Uterus (tissue), 4 donors: Measurements from ENCODE around the gene PLBD2. TPM values are rescaled to one million over a fixed set of nuclear protein-coding genes. Genes with fewer than 3 reads are reported as not detected.

Source experiments
- DNase-seq, 2 donors: peaks; one replicate each; pipeline ENCODE4 v3.0.0-alpha.2; 2019 to 2020
- H3K27ac ChIP-seq, 2 donors: fragments of 200-600 bp; sonication (generic); 1 replicate in 1 of 2; 2 replicates in 1 of 2; pipeline ENCODE4 v1.5.1; 2016 to 2018
- H3K27me3 ChIP-seq, 2 donors: fragments of 200-600 bp; sonication (generic); one replicate each; pipeline ENCODE4 v1.5.1; 2018 to 2019; ENCODE audit warnings: control low read depth in 1 of 2
- H3K36me3 ChIP-seq, 2 donors: fragments of 200-600 bp; sonication (generic); one replicate each; pipeline ENCODE4 v1.5.1; 2019; ENCODE audit warnings: control low read depth in 1 of 2
- H3K4me1 ChIP-seq, 2 donors: fragments of 200-600 bp; sonication (generic); one replicate each; pipeline ENCODE4 v1.5.1; 2018 to 2019; ENCODE audit warnings: control low read depth in 1 of 2
- H3K4me3 ChIP-seq, 2 donors: fragments of 200-600 bp; sonication (generic); 1 replicate in 1 of 2; 2 replicates in 1 of 2; pipeline ENCODE4 v1.5.1; 2018 to 2019; ENCODE audit warnings: mild to moderate bottlenecking in 1 of 2
- H3K9me3 ChIP-seq, 2 donors: fragments of 200-600 bp; sonication (generic); one replicate each; pipeline ENCODE4 v1.5.1; 2019; ENCODE audit warnings: control low read depth in 1 of 2
- CTCF ChIP-seq, 4 experiments: fragments of 200-600 bp in 2 of 4; fragments of 450-650 bp in 2 of 4; sonication (generic) in 2 of 4; IDR thresholded peaks; one replicate each; pipeline ENCODE4 v1.5.1; 2016 to 2019; ENCODE audit warnings: antibody characterized with exemption in 4 of 4, mild to moderate bottlenecking in 2 of 4, moderate library complexity in 1 of 4
- POLR2A ChIP-seq, 2 donors: fragments of 450-650 bp; IDR thresholded peaks; one replicate each; pipeline ENCODE4 v1.6.1; 2016; ENCODE audit warnings: antibody characterized with exemption in 2 of 2, mild to moderate bottlenecking in 1 of 2, moderate library complexity in 1 of 2
- intact Hi-C: fragments of 100-400 bp; cut with DNase I; formaldehyde crosslinking; loops from one replicate; pipeline ENCODE4 v1.15.1; 2023; ENCODE audit warnings: low total_unique reads
- total RNA-seq, 4 donors: library from RNA; depleted of rRNA in 3 of 4; stranded (reverse); fragments of >200 nt in 3 of 4; gene quantifications; one replicate each; pipeline versions ENCODE4 v1.1.0 to v1.2.4, GENCODE V29; 2014 to 2023
- donor health status: DM: yes; HTN: yes; CAD: no.

Gene PLBD2
- total RNA-seq, 4 donors from 2014 or later = 20.7 to 38.6 (median 29.8) TPM

DNA sequence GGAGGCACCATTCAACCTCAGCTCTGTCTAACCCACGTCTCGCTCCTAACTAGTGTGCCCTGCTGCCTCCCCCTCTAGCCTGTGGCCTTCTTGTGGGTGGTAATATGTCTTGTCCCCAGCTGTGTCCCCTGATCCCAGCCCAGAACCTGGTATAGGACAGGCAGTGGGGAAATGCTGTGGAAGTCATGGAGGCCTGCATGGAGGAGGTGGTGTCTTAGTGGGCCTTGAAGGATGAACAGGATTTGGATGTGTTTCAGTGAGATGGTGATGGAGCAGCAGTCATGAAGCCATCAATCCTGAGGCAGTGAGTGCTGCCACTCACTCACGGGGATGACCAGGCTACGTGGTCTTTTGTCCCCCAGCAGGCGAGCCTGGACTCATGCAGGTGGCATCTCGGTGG lies 13.4 kb downstream of the PLBD2 start:
- intact Hi-C loops = no loop called here
- H3K36me3 ChIP-seq = no peaks in the 10 kb centered on the region
- H3K4me1 ChIP-seq = no peaks in the 10 kb centered on the region

DNA sequence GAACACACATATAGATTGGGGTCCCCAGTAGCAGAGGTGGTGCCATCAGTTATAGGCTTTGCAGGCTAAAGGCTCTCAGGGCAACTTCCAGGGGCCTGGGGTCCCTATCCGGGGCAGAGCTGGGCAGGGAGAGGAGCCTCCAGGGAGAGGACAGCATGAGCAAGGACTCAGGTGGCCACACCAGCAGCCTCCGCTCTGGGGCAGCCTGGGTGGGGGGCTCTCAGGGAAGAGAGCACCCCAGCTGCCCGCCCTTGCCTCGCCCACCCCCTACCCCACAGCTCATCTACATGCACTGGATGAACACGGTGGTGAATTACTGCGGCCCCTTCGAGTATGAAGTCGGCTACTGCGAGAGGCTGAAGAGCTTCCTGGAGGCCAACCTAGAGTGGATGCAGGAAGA lies 14.0 kb downstream of the PLBD2 start:
- H3K27ac ChIP-seq = no peak overlapping the region
- no peak overlapping the region for H3K4me3 ChIP-seq
- H3K9me3 ChIP-seq = no peaks in the 10 kb centered on the region
- no peaks in the 10 kb centered on the region for H3K4me1 ChIP-seq
- TF ChIP-seq CTCF (IDR thresholded peaks at IDR 0.05) (no peak), POLR2A (IDR thresholded peaks at IDR 0.05) (no peak)
- H3K36me3 ChIP-seq = no peaks in the 10 kb centered on the region
- no peak for DNase-seq
- H3K27me3 ChIP-seq = no peaks in the 10 kb centered on the region
- intact Hi-C loops = no loop called here

More for the DNA sequence above, 13.4 kb downstream of the PLBD2 start:
- no peak for DNase-seq
- no peak overlapping the region for H3K4me3 ChIP-seq
- H3K9me3 ChIP-seq = no peaks in the 10 kb centered on the region
- no peaks in the 10 kb centered on the region for H3K27me3 ChIP-seq
- H3K27ac ChIP-seq = no peak overlapping the region
- TF ChIP-seq POLR2A (IDR thresholded peaks at IDR 0.05) (no peak), CTCF (IDR thresholded peaks at IDR 0.05) (no peak)

- no peak for DNase-seq
- H3K9me3 ChIP-seq = no peaks in the 10 kb centered on the region
- no peaks in the 10 kb centered on the region for H3K27me3 ChIP-seq
- H3K36me3 ChIP-seq = no peaks in the 10 kb centered on the region
- no peaks in the 10 kb centered on the region for H3K4me1 ChIP-seq
- TF ChIP-seq CTCF (IDR thresholded peaks at IDR 0.05) (no peak), POLR2A (IDR thresholded peaks at IDR 0.05) (no peak)
- intact Hi-C loops = no loop called here
- no peak overlapping the region for H3K27ac ChIP-seq
- H3K4me3 ChIP-seq = no peak overlapping the region
Observed at GRCh38 chr12:113373440-113373839, 15.1 kb downstream of the PLBD2 start.

DNA sequence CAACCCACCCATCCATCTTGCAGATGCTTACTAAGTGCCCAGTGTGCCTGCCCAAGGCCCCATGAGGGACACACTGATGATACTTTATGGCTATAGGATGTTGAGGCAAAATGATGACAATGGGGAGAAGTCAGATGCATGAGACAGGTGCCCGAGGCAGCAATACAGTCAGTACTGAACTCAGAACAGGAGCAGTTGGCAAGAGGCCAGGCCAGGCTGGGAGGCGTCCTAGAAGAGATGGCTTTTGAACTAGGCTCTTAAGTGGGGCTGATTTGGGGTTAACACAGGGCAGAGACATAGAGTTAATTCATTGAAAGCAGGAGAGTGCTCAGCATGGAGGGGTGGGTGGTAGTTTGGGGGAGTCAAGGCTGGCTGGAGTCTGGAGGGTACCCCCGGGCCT lies 15.6 kb downstream of the PLBD2 start:
- Histone ChIP-seq H3K27ac (no peak overlapping the region), H3K27me3 (no peaks in the 10 kb centered on the region), H3K4me3 (no peak overlapping the region), H3K4me1 (no peaks in the 10 kb centered on the region), H3K9me3 (no peaks in the 10 kb centered on the region), H3K36me3 (no peaks in the 10 kb centered on the region)
- TF ChIP-seq POLR2A (IDR thresholded peaks at IDR 0.05) (no peak), CTCF (IDR thresholded peaks at IDR 0.05) (no peak)
- intact Hi-C loops = no loop called here
- no peak for DNase-seq

- Histone ChIP-seq H3K9me3 (no peaks in the 10 kb centered on the region), H3K4me3 (no peak overlapping the region), H3K36me3 (no peaks in the 10 kb centered on the region), H3K4me1 (no peaks in the 10 kb centered on the region), H3K27me3 (no peaks in the 10 kb centered on the region), H3K27ac (no peak overlapping the region)
- no peak for TF ChIP-seq CTCF (IDR thresholded peaks at IDR 0.05)
- TF ChIP-seq POLR2A (IDR thresholded peaks at IDR 0.05) = no peak
- no peak for DNase-seq
- intact Hi-C loops = no loop called here
Observed at GRCh38 chr12:113374823-113375428, 16.5 kb downstream of the PLBD2 start.
